NCI-H1436 treated with DMSO at 0.1 percent for 48 hours (cell line): ENCODE data around the gene GALK2.
"Not testable (repeated sequence)": the region's sequence is repeated elsewhere in the genome, so short reads cannot be mapped to it uniquely, and the experiment has no call there.

Experiments used
- DNase-seq: peaks from one replicate; lab custom pipeline; 2025; lab: John Stamatoyannopoulos, UW

The GALK2 gene

DNA sequence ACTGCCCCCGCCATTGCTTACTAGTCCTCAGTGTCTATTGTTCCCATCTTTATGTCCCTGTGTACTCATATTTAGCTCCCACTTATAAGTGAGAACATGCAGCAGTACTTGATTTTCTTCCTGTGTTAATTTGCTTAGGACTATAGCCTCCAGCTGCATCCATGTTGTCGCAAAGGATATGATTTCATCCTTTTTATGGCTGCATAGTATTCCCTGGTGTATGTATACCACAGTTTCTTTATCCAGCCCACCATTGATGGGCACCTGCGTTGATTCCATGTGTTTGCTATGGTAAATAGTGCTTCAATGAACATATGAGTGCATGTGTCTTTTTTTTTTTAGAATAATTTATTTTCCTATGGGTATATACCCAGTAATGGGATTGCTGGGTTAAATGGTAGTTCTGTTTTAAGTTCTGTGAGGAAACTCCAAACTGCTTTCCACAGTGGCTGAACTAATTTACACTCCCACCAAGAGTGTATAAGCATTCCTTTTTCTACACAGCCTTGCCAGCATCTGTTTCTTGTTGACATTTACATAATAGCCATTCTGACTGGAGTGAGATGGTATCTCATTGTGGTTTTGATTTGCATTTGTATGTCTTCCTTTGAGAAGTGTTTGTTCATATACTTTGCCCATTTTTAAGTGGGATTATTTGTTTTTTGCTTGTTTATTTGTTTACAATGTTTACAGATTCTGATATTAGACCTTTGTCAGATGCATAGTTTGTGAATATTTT is 53.7 kb downstream of the GALK2 start:
- no peak for DNase-seq

DNA sequence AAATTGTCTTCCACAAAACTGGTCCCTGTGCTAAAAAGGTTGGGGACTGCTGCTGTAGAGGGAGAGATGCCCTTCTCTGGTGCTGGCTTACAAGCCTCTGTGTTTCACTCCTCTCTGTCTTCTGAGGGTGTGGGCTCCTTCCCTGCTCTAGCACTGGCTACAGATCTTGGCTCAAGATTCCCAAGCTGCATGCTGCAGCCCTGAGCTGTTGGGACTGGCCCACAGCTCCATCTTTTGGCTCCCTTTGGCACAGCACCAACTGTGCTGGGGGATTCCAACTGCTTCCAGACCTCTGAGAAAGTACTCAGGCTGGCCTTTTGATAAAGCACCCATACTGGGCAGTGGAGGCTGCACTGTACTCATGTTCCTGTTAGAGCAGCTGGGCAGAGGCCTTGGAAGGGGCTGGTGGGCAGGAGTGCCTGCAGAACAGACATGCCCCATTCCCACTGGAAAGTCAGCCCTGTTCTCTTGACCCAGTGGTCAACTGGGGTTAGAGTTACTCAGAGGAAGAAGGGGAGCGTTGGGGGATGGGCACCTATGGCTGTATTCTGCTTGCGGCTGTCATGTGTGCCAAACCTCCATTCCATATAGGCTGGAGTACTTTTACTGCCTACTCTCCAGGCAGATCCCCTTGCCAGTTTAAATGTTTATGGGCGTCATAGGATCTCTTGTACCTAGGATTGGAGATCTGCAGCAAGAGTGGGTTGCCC is 55.7 kb downstream of the GALK2 start:
- no peak for DNase-seq

DNA sequence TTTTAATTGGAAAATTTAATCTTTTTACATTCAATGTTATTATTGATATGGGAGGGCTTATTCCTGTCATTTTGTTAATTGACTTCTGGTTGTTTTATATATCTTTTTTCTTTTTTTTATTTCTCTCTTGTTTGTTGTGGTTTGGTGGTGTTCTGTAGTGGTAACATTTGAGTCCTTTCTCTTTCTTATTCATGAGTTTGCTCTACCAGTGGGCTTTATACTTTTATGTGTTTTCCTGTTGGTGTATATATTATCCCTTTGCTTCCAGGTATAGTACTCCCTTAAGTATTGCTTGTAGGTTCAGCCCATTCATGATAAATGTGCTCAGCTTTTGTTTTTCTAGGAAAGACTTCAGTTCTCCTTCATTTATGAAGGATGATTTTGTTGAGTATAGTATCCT is 57.6 kb downstream of the GALK2 start:
- DNase-seq: no peak

DNA sequence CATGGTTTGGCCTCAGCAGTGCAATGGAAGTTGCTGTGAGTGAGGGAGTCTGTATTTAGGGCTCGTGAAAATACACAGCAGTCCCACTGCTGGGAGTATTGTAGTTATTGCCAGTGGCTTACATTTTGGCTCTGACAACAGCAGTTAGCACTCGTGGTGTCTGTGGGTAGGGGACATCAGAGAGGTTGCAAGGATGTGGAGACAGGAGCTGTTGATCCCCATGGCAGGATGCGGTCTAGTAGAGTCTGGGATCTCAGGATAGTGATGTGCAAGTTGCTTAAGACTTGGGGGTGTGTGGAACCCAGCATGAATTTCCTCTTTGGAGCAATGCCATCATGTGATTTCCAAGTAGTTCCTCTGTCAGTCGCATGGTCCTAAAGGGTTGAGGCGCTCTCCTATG is 59.9 kb downstream of the GALK2 start:
- no peak for DNase-seq

DNA sequence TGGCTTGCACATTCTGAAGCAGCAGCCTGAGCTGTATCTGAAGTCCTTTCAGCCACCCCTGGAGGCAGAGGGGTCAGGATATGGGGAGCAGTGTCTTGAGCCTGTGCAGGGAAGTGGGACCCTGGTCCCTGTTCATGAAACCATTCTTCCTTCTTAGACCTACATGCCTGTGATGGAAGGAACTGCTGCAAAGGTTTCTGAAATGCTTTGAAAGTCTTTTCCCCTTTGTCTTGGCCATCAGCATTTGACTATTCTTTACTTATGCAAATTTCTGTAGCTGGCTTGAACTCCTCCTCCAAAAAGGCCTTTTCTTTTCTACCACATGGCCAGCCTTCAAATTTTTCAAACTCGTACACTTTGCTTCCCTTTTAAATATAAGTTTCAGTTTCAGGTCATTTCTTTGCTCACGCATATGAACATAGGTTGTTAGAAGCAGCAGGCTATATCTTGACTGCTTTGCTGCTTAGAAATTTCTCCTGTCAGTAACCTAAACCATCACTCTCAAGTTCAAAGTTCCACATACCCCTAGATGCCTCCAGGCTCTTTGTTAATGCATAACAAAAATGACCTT is 62.3 kb downstream of the GALK2 start:
- no peak for DNase-seq

DNA sequence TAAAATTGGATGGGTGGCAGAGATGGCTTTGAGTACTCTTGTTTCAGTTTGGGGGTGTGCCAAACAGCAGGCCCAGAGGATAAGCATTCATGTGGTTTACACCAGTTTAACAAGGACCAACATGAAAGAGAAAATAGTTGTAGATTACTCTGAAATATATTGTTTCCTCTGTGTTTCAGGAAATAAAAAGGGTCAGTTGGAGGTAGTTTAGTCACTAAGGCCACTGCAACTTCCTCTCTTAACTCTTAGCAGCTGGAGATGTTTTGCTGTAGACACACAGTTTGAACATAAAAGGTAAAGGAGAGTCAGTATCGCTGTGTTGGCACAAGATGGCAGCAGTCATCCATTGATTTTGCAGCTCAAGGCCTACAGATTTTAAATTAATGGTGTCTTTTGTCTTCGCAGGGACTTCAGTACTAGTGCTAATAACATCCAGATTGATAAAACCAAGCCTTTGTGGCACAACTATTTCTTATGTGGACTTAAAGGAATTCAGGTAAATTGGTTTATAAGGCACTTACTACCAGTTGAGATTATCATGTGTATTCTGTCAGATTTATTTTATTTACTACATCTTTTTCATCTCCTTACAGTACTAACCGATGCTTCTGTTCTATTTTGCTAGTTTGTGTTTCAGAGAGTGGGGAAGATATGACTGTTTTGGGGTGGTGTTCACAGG is 65.5 kb downstream of the GALK2 start:
- peak; percentile 48 for DNase-seq

DNA sequence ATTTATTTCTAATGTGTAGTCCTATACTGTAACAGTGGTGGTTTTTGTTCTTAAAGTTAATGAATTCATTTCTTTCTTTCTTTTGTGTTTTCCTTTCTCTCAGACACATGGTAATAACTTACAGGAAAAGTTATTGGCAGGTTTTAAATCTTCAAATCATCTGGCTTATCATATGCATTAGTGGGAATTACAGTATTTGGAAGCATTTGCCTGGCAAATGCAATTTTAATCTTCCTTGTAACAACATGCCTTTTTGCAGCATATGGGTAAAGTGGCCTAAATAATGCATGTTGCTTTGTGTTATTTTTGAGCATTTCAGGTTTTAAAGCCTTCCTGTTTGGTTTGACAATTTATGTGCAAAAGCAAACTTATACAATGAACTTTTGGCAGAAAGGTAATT is 66.8 kb downstream of the GALK2 start:
- DNase-seq: no peak

DNA sequence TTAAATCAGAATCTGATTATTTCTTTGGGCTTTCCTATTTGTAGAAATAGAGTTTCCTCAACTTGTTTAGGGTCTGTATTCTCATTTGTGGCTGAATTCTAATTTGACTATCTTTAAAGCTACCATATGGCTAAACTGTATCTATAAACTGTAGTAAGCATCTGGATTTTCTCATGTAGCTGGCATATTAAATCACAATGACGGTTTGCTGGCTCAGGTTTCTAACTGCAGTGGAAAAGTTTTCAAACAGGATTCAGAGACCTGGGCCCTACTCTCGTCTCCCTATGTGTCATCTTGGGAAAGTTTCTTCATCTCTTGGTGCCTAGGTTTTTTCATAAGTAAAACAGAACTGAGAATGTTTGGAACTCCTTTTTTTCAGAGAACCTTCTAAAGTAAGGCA is 68.3 kb downstream of the GALK2 start:
- no peak for DNase-seq

DNA sequence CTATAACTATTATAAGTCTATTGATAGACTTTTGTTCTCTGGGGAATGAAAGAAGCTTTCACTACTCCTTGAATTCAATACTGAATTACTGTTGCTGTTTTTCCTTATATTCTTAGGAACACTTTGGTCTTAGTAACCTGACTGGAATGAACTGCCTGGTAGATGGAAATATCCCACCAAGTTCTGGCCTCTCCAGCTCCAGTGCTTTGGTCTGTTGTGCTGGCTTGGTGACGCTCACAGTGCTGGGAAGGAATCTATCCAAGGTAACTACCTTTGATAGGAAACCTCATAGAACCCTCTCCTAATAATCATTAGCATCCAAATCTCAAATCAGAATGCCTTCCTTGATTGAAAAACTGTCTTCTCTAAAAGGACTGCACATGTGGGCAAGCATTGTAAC is 69.1 kb downstream of the GALK2 start:
- DNase-seq: no peak

DNA sequence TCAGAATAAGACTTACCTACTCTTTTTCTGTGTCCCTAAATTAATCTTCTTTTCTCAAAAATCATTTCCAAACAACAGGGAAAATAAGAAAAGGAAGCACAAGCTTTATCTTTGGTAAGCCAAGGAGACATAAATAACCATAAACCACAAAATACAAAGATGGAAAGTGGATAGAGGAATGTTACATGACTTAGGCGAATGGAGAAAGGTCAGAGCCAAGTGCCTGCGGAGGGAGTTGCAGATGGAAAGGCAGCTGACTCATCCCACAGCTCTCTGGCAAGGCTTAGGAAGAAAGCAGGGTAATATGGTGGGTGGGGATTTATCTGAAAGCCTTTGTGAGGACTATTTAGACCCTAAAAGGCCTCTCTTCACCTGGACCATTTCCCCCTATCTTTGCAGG is 72.8 kb downstream of the GALK2 start:
- no peak for DNase-seq

DNA sequence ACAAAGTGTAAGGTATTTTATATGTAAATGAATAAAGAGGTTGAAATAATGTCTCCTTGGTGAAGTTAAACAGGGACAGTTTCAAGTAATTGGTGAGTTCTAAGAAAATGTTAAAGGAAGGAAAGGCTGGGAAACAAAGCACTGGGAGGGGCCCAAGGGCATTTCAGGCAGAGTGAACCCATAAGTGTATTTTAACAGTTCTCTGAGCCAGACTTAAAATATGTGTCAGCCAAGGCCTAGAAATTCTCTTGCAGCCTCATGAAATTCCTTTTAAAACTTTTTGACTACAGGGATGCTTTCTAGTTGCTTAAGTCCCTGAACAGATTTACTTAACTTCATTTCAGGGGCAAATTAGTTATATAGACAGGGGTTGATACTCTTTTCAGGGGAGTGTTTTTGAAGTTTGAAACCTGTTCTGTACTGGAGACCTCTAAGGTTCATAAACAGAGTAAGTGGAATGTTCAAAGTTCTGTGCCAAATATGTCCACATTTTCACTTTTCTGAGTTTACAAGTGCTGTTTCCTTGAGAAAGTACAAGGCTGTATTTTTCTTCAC is 77.6 kb downstream of the GALK2 start:
- DNase-seq: no peak

DNA sequence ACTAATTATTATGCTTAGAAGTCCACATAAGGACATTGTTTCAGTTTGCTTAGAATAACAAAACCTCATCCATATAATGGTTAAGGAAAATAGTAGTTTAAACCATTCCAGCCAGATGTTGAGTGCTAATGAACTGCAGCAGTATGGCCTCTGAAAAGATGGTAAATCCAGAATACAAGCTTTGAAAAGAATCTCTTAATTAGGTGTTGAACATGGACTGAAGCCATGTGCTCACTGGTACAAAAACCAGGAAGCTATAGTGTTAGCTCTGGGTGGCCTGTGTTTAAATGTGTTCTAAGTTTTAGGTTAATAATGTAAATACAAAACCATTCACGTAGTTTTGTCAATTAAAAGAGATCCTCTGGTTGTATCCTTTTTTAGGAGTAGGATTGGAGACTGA is 78.2 kb downstream of the GALK2 start:
- DNase-seq: no peak

DNA sequence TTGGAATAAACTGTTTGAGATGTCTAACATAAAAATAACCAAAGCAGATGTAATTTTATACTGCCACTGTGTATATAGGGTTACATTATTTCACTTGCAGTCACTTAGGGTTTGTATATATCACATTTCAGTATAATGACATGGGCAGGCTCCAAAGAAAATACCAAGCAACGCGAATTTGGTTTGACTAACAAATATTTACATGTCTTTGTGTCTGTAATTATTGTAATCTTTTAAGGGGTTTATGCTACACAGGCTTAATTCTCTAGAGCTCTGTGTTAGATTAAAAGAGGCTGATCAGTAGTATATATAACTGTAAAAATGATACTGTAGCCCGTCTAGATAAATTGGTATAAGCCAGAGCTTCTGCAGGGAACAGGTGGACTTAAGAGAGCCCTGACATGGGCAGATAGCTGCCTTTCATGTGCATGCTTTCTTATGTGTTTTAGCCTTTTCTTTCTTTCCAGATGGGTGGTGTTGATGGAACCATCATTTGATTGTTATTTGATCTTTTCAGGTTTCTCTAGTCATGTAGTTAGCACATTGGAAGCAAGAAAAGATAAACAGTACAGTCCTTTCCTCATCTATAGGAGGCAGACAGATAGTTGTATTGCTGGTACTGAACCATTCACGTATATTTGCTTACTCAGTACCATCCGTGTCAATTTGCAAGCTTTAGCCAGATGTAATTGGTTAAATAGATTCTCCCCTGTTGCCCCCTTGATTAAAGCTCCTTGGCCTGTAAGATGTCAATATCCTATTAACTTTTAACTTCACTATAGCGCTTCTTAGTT is 86.1 kb downstream of the GALK2 start:
- peak; percentile 87 for DNase-seq

DNA sequence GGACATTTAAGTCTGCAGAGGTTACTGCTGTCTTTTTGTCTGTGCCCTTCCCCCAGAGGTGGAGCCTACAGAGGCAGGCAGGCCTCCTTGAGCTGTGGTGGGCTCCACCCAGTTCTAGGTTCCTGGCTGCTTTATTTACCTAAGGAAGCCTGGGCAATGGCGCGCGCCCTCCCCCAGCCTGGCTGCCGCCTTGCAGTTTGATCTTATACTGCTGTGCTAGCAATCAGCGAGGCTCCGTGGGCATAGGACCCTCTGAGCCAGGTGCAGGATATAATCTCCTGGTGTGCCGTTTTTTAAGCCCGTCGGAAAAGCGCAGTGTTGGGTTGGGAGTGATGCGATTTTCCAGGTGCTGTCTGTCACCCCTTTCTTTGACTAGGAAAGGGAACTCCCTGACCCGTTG is 95.1 kb downstream of the GALK2 start:
- DNase-seq: not testable (repeated sequence)

DNA sequence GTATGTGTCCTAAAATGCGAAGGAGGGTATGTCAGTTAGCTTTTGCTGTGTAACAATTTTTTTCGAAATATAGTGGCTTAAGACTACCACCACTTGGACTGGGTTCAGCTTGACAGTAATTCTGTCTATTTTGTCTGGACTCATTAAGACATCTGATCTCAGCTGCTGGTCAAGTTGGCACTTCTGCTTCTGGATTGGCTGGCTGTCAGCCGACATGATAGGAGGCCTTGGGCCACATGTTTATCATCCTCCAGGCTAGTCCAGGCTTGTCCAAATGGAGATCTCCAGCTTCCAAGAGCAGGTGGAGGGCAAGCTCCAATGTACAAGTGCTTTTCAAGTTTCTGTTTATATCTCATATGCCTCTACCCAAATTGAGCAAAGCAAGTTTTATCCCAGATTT is 95.9 kb downstream of the GALK2 start:
- DNase-seq: no peak

DNA sequence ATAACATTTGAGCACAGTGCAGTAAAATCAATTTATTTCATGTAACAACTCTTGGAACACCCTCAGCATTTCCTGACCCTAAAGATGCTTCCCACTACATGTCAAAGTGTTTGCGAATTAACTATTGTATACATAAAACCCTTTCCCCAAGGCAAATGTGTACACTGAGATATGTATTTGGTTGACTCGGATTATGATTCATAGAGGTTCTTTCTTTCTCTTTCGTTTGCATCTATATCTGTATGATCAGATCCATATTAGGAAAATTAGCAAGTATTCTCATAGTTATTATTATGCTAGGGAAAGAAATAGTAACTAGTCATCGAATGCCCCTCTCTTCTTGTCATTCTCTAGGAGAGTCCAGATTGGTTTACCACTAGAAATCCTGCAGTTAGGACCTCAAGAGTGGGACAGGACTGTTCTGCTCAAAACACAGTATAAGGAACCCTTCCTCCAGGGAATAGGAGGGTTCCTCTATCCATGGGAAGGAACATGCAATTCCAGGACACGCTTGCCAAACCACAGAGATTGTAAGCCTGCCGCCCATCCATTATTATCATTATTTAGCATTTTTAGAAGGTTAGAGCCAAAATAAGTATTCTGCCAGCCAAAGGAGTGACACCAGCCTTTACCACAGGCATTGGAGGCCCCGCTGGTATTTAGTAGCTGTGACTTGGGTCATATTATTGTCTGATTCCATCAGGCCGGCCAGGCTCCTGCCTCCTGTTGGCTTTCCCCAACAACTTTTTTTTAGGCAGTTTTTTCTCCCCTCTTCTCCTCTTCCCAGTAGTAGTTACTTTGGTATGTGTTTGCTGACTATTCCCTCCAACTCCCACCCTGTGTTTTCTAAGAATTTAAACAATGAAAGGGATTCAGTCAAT is 100.7 kb downstream of the GALK2 start:
- no peak for DNase-seq

DNA sequence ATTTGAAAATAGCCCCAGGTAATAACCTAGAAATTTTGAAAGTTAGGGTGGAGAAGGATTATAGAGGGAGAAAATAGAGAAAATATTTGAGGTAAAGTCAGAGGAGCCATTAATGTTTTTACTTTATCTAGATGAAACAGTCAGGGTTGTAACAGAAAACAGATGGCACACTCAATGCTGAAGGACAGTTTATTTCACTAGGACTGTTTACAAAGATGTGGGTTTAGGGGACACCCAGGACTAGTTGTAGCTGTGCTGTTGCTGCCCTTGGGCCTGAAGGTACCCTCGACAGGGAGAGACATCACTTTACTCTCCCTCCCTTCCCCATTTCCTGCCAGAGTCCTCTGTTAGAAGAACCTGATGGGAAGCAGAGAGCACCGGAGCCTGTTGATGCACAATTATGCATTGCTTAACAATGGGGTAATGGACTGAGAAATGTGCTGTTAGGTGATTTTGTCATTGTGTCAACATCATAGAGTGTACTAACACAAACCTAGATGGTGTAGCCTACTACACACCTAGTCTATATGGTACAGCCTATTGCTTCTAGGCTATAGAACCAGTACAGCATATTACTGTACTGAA is 103.8 kb downstream of the GALK2 start:
- no peak for DNase-seq

DNA sequence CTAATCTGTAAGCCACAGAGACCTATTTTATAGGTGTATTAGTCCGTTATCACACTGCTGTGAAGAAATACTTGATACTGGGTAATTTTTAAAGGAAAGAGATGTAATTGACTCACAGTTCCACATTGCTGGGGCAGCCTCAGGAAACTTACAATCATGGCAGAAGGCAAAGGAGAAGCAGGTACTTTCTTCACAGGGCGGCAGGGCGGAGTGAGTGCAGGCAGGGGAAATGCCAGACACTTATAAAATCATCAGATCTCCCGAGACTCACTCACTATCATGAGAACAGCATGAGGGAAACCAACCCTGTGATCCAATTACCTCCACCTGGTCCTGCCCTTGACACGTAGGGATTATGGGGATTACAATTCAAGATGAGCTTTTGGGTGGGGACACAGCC is 108.7 kb downstream of the GALK2 start:
- no peak for DNase-seq

DNA sequence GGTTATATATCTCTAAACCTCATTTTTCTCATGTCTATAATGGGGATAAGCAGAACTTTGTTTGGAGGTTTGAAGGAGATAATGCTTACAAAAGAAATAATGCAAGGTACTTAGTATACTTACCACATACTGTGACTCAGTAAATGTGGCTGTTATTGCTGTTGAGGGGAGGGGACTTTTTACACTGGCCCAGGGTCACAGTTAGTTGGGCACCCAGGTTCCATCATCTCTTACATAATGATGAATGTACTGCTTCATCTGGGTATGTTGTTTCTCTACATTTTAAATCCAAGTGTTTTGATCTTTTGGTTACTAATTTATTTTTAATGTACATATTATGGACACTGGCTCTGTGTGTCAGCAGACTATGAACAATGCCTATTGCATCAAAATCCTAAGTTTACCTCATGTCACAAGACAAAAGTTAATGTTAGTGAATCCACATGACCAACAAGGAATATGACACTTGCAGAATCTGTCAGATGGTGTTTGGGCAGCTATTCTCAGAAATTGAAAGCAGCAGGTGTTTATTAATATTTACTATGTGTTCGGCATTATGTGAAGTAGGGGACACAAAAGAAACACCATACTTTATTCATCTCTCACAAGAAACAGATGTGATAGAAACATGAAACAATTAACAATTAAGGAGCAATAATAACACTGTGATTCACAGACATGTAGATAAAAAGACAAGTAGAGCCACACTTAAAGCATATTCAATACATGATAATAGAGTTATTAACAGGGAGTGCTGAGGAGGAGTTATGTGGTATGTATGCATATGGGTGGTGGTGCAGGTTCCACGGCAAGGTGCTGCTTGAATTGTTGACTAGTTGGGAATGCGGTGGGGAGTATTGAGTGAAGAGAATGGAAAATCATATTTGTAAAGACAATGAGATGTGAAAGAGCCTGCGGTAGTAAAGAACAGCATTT is 109.7 kb downstream of the GALK2 start:
- no peak for DNase-seq
